ENCODE measurements around the gene VPS11. TPM values are rescaled to one million over a fixed set of nuclear protein-coding genes. Genes with fewer than 3 reads are reported as not detected.
"Not testable (repeated sequence)": the region's sequence is repeated elsewhere in the genome, so short reads cannot be mapped to it uniquely, and the experiment has no call there.

Gene VPS11
- total RNA-seq, 6 experiments from 2014 or later: 27.4 to 31.4 (median 27.8) TPM

GRCh38 chr11:119101759-119102423 is 34.3 kb downstream of the VPS11 start, which contains the start of gene DPAGT1:
DPAGT1 (minus strand) TSS chr11:119101853; CDS start chr11:119101655, 198 bp downstream.
- Mint-ChIP-seq H3K4me1 (ENCODE audit: low read depth) (peaks cover 38% of the 10 kb centered on the region), H3K27ac (peak within 1 kb of the TSS; percentile 98), H3K27me3 (ENCODE audit: insufficient read depth) (no peaks in the 10 kb centered on the region), H3K4me3 (peak within 1 kb of the TSS; percentile 91), H3K9me3 (no peaks in the 10 kb centered on the region), H3K36me3 (ENCODE audit: low read depth) (peaks cover 9% of the 10 kb centered on the region; the same call in 1 of the 2 replicates)
- TF ChIP-seq, protein P1, sequence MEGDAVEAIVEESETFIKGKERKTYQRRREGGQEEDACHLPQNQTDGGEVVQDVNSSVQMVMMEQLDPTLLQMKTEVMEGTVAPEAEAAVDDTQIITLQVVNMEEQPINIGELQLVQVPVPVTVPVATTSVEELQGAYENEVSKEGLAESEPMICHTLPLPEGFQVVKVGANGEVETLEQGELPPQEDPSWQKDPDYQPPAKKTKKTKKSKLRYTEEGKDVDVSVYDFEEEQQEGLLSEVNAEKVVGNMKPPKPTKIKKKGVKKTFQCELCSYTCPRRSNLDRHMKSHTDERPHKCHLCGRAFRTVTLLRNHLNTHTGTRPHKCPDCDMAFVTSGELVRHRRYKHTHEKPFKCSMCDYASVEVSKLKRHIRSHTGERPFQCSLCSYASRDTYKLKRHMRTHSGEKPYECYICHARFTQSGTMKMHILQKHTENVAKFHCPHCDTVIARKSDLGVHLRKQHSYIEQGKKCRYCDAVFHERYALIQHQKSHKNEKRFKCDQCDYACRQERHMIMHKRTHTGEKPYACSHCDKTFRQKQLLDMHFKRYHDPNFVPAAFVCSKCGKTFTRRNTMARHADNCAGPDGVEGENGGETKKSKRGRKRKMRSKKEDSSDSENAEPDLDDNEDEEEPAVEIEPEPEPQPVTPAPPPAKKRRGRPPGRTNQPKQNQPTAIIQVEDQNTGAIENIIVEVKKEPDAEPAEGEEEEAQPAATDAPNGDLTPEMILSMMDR (IDR thresholded peaks at IDR 0.05): no peak; the same call in 1 of the 2 replicates
- DNase-seq: peak; percentile 97

GRCh38 chr11:119103161-119103664 is 35.6 kb downstream of the VPS11 start:
- Mint-ChIP-seq H3K4me1 (ENCODE audit: low read depth) (peaks cover 42% of the 10 kb centered on the region), H3K27ac (peak overlapping the region; percentile 98), H3K4me3 (peak overlapping the region; percentile 91)
- DNase-seq; H3K36me3 Mint-ChIP-seq (ENCODE audit: low read depth); H3K27me3 Mint-ChIP-seq (ENCODE audit: insufficient read depth); H3K9me3 Mint-ChIP-seq: not testable (repeated sequence)

GRCh38 chr11:119103793-119104192 is 36.2 kb downstream of the VPS11 start:
- DNase-seq: no peak
- TF ChIP-seq, protein P1 (IDR thresholded peaks at IDR 0.05): no peak
- Mint-ChIP-seq H3K27ac (peak overlapping the region; percentile 57), H3K36me3 (ENCODE audit: low read depth) (no peaks in the 10 kb centered on the region; the same call in 1 of the 2 replicates), H3K27me3 (ENCODE audit: insufficient read depth) (no peaks in the 10 kb centered on the region), H3K4me3 (no peak overlapping the region), H3K4me1 (ENCODE audit: low read depth) (peaks cover 45% of the 10 kb centered on the region), H3K9me3 (no peaks in the 10 kb centered on the region)

- no peaks in the 10 kb centered on the region for H3K9me3 Mint-ChIP-seq
- H3K4me1 Mint-ChIP-seq (ENCODE audit: low read depth): peaks cover 34% of the 10 kb centered on the region
- peak within 1 kb of the TSS; percentile 91 for H3K27ac Mint-ChIP-seq
- no peaks in the 10 kb centered on the region; the same call in 1 of the 2 replicates for H3K27me3 Mint-ChIP-seq (ENCODE audit: insufficient read depth)
- peaks cover 12% of the 10 kb centered on the region; the same call in 1 of the 2 replicates for H3K36me3 Mint-ChIP-seq (ENCODE audit: low read depth)
- TF ChIP-seq, protein P1 (IDR thresholded peaks at IDR 0.05): no peak
- DNase-seq: peak; percentile 79
- H3K4me3 Mint-ChIP-seq: peak within 1 kb of the TSS; percentile 89
Measured at GRCh38 chr11:119106564-119107537, 39.2 kb downstream of the VPS11 start, which contains the start of gene C2CD2L. C2CD2L (plus strand) TSS chr11:119107344; CDS start chr11:119107742, 398 bp downstream.

DNA sequence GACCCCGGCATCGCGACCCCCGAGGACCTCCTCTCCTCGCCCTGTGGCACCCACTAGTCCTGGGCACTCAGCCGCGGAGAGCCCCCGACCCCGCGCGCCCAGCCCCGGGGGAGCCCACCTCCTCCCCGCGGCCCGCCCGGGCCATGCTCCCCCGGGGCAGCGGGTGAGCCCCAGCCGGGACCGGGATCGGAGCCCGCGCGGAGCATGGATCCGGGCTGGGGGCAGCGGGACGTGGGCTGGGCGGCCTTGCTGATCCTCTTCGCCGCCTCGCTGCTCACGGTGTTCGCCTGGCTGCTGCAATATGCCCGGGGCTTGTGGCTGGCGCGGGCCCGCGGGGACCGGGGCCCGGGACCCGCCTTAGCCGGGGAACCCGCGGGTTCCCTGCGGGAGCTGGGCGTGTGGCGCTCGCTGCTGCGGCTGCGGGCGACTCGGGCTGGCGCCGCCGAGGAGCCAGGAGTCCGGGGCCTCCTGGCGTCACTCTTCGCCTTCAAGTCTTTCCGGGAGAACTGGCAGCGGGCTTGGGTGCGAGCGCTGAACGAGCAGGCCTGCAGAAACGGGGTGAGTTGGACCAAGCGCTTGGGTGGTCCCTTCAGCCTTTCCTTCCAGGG is 40.0 kb downstream of the VPS11 start:
- peaks cover 15% of the 10 kb centered on the region; the same call in 1 of the 2 replicates for H3K36me3 Mint-ChIP-seq (ENCODE audit: low read depth)
- H3K4me1 Mint-ChIP-seq (ENCODE audit: low read depth): peaks cover 36% of the 10 kb centered on the region
- no peak for DNase-seq
- H3K27me3 Mint-ChIP-seq (ENCODE audit: insufficient read depth): no peaks in the 10 kb centered on the region; the same call in 1 of the 2 replicates
- H3K9me3 Mint-ChIP-seq: no peaks in the 10 kb centered on the region
- H3K27ac Mint-ChIP-seq: peak overlapping the region; percentile 67
- peak overlapping the region; percentile 89 for H3K4me3 Mint-ChIP-seq
- TF ChIP-seq, protein P1 (IDR thresholded peaks at IDR 0.05): no peak

All from HFFc6 (cell line).